Thyroid gland (tissue), 4 donors: ENCODE results near the gene GNG7. TPM values are rescaled to one million over a fixed set of nuclear protein-coding genes. Genes with fewer than 3 reads are reported as not detected.
"Not testable (repeated sequence)": the region's sequence is repeated elsewhere in the genome, so short reads cannot be mapped to it uniquely, and the experiment has no call there.

Source experiments
- DNase-seq, 2 donors: peaks; one replicate each; pipeline ENCODE4 v3.0.0-alpha.2; 2019
- H3K27ac ChIP-seq, 3 donors: fragments of 200-600 bp; sonication (generic); 1 replicate in 2 of 3; 2 replicates in 1 of 3; pipeline ENCODE4 v1.5.1; 2016 to 2019; ENCODE audit warnings: mild to moderate bottlenecking in 1 of 3, moderate library complexity in 1 of 3
- H3K27me3 ChIP-seq: fragments of 200-600 bp; sonication (generic); one replicate; pipeline ENCODE4 v1.5.1; 2019
- H3K36me3 ChIP-seq, 2 donors: fragments of 200-600 bp; sonication (generic); one replicate each; pipeline ENCODE4 v1.5.1; 2016 to 2019
- H3K4me1 ChIP-seq, 2 donors: fragments of 200-600 bp; sonication (generic); one replicate each; pipeline ENCODE4 v1.5.1; 2017 to 2019
- H3K4me3 ChIP-seq, 3 donors: fragments of 200-600 bp; sonication (generic); replicated peaks in 1 of 3; 1 replicate in 2 of 3; 2 replicates in 1 of 3; pipeline ENCODE4 v1.5.1; 2016; ENCODE audit warnings: mild to moderate bottlenecking in 1 of 3
- H3K9me3 ChIP-seq: fragments of 200-600 bp; sonication (generic); one replicate; pipeline ENCODE4 v1.5.1; 2017
- CTCF ChIP-seq, 6 experiments: fragments of 200-600 bp in 3 of 6; fragments of 450-650 bp in 3 of 6; sonication (generic) in 3 of 6; IDR thresholded peaks; one replicate each; pipeline ENCODE4 v1.5.1; 2016 to 2019; ENCODE audit warnings: antibody characterized with exemption in 6 of 6, mild to moderate bottlenecking in 2 of 6, inconsistent platforms in 1 of 6, moderate library complexity in 1 of 6
- POLR2A ChIP-seq, 2 donors: fragments of 450-650 bp; IDR thresholded peaks; one replicate each; pipeline ENCODE4 v1.6.1; 2017; ENCODE audit warnings: antibody characterized with exemption in 2 of 2, mild to moderate bottlenecking in 2 of 2, moderate library complexity in 1 of 2
- WGBS, 2 donors: methylation state at CpG; one replicate each; pipeline ENCODE4 v1.1.5; 2017; 5-methylcytosine and 5-hydroxymethylcytosine counted together
- intact Hi-C: fragments of 100-400 bp; cut with DNase I; formaldehyde crosslinking; loops from one replicate; pipeline ENCODE4 v1.15.1; 2023
- total RNA-seq, 4 donors: library from RNA; depleted of rRNA; stranded (reverse); fragments of >200 nt; gene quantifications; one replicate each; pipeline ENCODE4 v1.2.3, GENCODE V29; 2016

The GNG7 gene
- total RNA-seq, 4 donors from 2014 or later = 3.8 to 6.9 (median 5.6) TPM

- H3K9me3 ChIP-seq = no peaks in the 10 kb centered on the region
- H3K36me3 ChIP-seq = no peaks in the 10 kb centered on the region
- no peak for TF ChIP-seq POLR2A (IDR thresholded peaks at IDR 0.05)
- peak in 5 of 6 experiments; percentile 77 to 96 (median 91) for TF ChIP-seq CTCF (IDR thresholded peaks at IDR 0.05)
- intact Hi-C loops = loop anchor here (5.0 kb wide), 2 partner anchors 104 to 224 kb away; no protein-coding TSS in a partner anchor
- WGBS, 2 donors = 41 to 48% methylated on average over 4 of the region's 4 CpGs
- H3K27me3 ChIP-seq = no peaks in the 10 kb centered on the region
- H3K4me3 ChIP-seq = no peak overlapping the region
- peak; percentile 81 to 86 for DNase-seq
- H3K4me1 ChIP-seq = no peaks in the 10 kb centered on the region
- H3K27ac ChIP-seq = no peak overlapping the region
Measured at GRCh38 chr19:2648528-2648937, 54.0 kb downstream of the GNG7 start.

- Histone ChIP-seq H3K36me3 (no peaks in the 10 kb centered on the region), H3K27ac (no peak overlapping the region), H3K9me3 (no peaks in the 10 kb centered on the region), H3K4me1 (no peaks in the 10 kb centered on the region), H3K4me3 (no peak overlapping the region), H3K27me3 (no peaks in the 10 kb centered on the region)
- DNase-seq = no peak
- 68 to 70% methylated on average over 5 of the region's 5 CpGs for WGBS, 2 donors
- TF ChIP-seq CTCF (IDR thresholded peaks at IDR 0.05) (no peak), POLR2A (IDR thresholded peaks at IDR 0.05) (no peak)
- intact Hi-C loops = loop anchor here (5.0 kb wide), 2 partner anchors 104 to 224 kb away; no protein-coding TSS in a partner anchor
Measured at GRCh38 chr19:2648099-2648498, 54.4 kb downstream of the GNG7 start.

GRCh38 chr19:2646866-2647535 is 55.5 kb downstream of the GNG7 start:
- WGBS, 2 donors = 83 to 95% methylated on average over 10 to 17 of the region's 20 CpGs
- Histone ChIP-seq H3K4me1 (no peaks in the 10 kb centered on the region), H3K4me3 (no peak overlapping the region), H3K27ac (no peak overlapping the region), H3K27me3 (no peaks in the 10 kb centered on the region), H3K36me3 (no peaks in the 10 kb centered on the region), H3K9me3 (no peaks in the 10 kb centered on the region)
- TF ChIP-seq CTCF (IDR thresholded peaks at IDR 0.05) (no peak), POLR2A (IDR thresholded peaks at IDR 0.05) (no peak)
- intact Hi-C loops = loop anchor here (5.0 kb wide), 2 partner anchors 105 to 225 kb away; no protein-coding TSS in a partner anchor
- no peak for DNase-seq

GRCh38 chr19:2645826-2646225 is 56.7 kb downstream of the GNG7 start:
- H3K36me3 ChIP-seq = no peaks in the 10 kb centered on the region
- H3K9me3 ChIP-seq = no peaks in the 10 kb centered on the region
- no peaks in the 10 kb centered on the region for H3K27me3 ChIP-seq
- intact Hi-C loops = loop anchor here (5.0 kb wide), 2 partner anchors 106 to 226 kb away; no protein-coding TSS in a partner anchor
- WGBS, 2 donors = 86 to 87% methylated on average over 14 to 16 of the region's 16 CpGs
- no peak overlapping the region for H3K27ac ChIP-seq
- TF ChIP-seq CTCF (IDR thresholded peaks at IDR 0.05) = no peak
- no peak for TF ChIP-seq POLR2A (IDR thresholded peaks at IDR 0.05)
- H3K4me3 ChIP-seq = no peak overlapping the region
- no peaks in the 10 kb centered on the region for H3K4me1 ChIP-seq
- no peak for DNase-seq

- DNase-seq, intact Hi-C loops, H3K27me3 ChIP-seq, H3K27ac ChIP-seq, H3K4me3 ChIP-seq, H3K4me1 ChIP-seq, H3K36me3 ChIP-seq, H3K9me3 ChIP-seq: not testable (repeated sequence)
- whole genome bisulfite sequencing, 2 donors = 90 to 95% methylated on average over 31 to 33 of the region's 38 CpGs
Measured at GRCh38 chr19:2643123-2643737, 59.3 kb downstream of the GNG7 start.
